GM19043 (cell line): Measurements from ENCODE around the gene GNB1L.

ENCODE experiments used
- ATAC-seq: cut with Tn5 transposase; IDR thresholded peaks from one replicate; pipeline ENCODE4 v1.9.1; 2021; ENCODE audit warnings: low read depth; ENCODE audit not compliant: unreplicated experiment

GNB1L gene

GRCh38 chr22:19866665-19867009 is 12.0 kb upstream of the GNB1L start:
- no peak for ATAC-seq

GRCh38 chr22:19865141-19865829 is 10.6 kb upstream of the GNB1L start:
- no peak for ATAC-seq

GRCh38 chr22:19864538-19865106 is 9.9 kb upstream of the GNB1L start:
- no peak for ATAC-seq

DNA sequence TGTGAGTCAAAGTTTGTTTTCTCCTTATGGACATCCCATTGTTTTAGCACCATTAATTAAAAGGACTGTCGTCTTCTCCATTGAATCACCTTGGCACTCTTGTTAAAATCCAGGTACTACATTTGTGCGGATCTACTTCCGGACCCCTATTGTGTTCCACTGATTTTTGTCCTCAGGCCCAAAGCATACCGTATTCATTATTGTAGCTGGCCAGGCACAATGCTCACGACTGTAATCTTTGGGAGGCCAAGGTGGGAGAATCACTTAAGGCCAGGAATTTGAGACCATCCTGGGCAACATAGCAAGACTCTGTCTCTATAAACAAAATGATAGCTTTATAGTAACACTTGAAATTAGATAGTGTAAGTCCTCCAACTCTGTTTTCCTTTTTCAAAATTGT is 8.9 kb upstream of the GNB1L start:
- no peak for ATAC-seq

DNA sequence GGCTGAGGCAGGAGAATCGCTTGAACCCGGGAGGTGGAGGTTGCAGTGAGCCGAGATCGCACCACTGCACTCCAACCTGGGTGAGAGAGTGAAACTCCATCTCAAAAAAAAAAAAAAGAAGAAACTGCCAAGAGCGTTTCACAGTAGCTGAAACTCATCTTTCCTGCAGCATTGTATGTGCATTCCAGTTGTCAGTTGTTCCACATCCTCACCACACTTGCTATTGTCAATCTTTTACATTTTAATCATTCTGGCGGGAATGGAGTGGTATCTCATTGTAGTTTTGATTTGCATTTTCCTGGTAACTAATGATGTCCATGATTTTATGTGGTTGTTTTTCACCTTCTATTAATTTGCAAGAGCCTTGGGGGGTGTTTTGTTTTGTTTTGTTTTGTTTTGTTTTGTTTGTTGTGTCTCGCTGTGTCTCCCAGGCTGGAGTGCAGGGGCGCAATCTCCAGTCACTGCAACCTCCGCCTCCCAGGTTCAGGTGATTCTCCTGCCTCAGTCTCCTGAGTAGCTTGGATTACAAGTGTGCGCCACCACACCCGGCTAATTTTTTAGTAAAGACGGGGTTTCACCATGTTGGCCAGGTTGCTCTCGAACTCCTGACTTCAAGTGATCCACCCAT is 8.1 kb upstream of the GNB1L start:
- ATAC-seq: no peak

GRCh38 chr22:19859861-19860510 is 5.3 kb upstream of the GNB1L start:
- ATAC-seq: no peak

- no peak for ATAC-seq
Measured at GRCh38 chr22:19857382-19857781, 2.7 kb upstream of the GNB1L start.

DNA sequence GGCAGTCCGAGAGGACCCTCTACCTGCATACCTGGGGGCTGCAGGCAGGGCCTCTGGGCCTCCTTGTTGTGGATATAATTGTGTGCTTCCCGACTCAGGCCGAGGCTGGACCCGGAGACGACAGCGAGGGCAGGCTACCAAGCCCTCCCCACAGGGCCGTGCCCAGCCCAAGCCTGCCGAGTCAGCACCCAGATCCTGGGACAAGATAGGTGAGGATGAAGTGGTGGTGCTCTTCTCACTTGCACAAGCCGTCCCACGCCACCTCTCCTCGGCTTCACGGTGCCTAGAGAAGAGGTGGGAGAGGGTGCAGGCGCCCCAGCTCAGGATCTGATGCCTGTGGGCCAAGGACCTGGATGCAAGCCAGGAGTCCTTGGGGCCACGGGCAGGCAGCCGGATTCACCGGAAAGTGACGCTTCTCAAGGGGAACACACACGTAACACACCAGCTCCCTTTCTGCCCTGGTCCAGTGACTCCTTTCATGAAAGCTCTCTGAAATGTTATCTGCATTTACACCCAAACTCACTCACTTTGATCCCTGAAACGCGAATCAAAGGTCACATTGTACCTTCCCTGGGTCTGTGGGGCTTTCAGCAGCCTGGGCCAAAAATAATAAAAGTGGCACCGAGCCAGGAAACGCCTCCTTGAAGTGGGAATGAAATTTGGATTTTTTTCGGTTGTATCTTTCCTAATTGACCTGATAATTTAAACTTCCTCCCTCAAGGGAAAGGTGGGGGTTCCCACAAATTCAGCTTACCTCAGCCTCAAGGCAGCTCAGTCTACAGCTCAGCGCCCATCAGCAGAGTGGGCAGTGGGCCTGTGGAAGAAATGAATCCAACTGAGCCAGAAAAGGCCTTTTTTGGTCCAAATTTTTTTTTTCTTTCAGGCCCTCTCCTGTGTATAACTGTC is 1.1 kb upstream of the GNB1L start:
- ATAC-seq: no peak

- ATAC-seq: peak; percentile 6
Measured at GRCh38 chr22:19853879-19854777, 546 bp downstream of the GNB1L start.

- ATAC-seq: no peak
Measured at GRCh38 chr22:19853058-19853878, 1.4 kb downstream of the GNB1L start.

- no peak for ATAC-seq
Measured at GRCh38 chr22:19852177-19852781, 2.4 kb downstream of the GNB1L start.

DNA sequence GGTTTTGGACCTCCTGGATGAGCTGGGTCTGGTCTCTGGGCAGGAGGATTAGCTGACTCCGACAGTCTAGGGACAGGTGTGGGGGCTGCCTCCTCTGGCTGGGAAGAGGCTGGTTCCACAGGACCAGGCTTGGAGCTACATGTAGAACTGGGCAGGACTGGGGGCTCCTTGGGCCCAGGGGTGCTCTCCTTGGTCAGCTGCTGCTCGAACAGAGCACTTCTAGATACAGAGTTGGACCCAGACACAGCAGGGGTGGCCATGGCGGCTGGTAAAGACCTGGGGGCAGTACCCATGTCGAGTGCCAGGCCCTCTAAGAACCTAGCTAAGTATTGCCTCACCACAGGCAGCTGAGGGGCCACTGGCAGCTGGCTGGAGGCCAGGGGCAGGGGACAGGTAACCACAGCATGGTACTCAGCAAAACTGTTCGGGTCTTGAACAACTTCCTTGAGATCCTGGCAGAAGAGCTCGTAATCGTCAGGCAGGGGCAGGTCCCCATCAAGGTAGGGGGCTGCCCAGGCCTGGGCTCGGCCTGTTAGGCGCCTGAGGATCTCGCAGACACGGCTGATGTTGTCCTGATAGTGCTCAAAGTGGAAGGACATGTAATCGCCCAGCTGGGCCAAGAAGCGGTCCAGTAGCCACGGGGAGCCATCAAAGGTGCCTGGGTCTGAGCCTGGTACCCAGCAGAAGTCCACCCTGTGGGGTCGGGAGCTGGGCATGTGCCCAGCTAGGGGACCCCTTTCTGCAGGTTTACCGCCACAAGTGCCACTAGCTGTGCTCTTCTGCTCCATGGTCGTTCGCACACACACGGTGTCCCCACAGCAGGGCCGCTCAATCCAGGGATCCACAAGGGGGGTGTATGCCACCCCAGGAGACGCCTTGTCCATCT is 3.1 kb downstream of the GNB1L start:
- no peak for ATAC-seq

- ATAC-seq: no peak
Measured at GRCh38 chr22:19850763-19851109, 3.9 kb downstream of the GNB1L start.

DNA sequence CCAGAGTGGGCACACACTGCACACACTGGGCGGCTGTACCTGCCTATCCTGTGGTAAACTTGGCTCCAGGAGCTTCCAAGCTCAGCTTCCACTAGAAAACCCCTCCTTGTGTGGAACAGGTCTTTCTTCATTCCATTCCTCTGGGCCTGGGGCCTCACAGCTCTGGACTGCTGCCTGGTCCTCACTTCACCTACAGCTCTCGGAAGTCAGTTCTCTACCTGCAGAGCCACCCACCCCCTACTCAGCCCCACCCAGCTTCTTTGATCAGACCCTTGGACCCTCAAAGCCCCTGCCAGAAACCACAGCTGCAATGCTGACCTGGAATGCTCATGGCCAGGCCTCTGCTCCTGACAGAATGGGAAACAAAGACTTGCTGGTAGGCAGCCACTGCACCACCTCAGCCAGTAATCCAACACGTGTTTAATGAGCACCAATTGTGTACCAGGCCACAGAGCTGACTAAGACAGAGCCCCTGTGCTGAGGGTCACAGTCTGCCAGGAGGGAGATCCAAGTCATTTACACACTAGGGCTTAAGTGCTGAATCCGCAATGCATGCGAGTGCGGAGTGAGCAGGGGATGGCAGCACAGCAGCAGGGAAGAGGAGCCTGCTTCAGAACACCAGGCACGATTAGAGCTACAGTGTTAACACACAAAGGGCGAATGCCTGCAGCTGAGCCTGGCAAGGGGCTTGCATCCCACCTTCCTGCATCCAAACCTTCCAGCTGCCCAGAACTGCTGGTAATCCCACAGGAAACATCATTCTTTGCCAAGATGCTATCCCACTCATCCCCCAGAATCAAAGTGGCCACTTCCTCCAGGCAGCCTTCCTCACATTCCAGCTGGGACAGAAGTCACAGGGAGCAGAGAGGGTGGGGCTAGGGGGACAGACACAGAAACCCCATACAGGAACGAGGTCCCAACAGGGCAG is 4.6 kb downstream of the GNB1L start:
- ATAC-seq: no peak

DNA sequence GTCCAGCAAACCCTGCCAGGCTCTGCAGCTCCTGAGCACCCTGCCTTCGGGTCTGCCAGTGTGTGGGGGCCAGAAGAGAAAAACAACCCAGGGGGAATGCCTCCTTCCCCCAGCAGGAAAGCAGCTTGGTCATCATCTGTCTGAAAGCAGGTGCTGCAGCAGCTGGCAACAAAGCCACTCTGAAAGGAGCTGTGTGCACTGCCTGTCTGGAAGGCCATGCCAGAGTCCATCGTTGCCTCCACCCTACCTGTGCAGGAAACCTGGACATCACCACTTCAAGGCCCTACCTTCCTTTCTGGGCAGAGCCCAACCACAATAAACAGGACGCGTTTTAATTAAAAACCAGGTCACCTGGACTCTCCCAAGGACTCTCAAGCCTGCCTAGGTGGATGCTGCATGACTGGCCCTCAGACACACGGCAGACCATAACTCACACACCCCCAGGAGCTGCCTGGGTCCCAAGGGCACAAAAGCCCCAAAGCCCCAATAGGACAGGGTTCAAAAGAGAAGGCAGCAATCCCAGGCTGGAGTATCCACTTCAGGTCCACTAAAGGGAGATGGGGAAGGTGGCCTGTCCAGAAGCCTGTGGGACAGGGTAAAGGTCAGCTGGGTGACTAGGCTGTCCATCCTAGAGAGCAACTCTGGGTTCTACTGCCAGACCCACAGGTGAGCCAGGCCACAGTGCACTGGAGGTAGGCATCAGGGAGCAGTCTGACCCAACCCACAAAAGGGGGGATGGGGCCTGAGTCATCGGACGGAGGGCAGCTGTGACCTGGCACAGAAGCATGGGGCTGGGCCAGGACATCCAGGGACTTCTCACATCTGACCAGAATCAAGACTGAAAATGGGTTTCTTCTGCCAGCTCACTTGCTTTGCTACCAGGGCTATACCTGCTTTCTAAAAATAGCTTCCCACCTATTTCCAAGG is 6.1 kb downstream of the GNB1L start:
- ATAC-seq: no peak

- ATAC-seq: no peak
Measured at GRCh38 chr22:19847345-19847632, 7.4 kb downstream of the GNB1L start.
